HEK293 (cell line): Measurements from ENCODE around the gene KLHL35.

Experiments used
- CTCF ChIA-PET: fragments of 350-600 bp; formaldehyde crosslinking; extraction: SDS; loops from one replicate; lab custom pipeline; 2021; ENCODE audit warnings: antibody characterized with exemption; lab: Yijun Ruan, JAX
- POLR2A ChIA-PET: fragments of 300-600 bp; formaldehyde crosslinking; extraction: SDS; loops from one replicate; lab custom pipeline; 2020; ENCODE audit warnings: antibody characterized with exemption, inconsistent platforms; lab: Yijun Ruan, JAX
- H3K27ac ChIP-seq: fragments of 200-500 bp; sonication (Bioruptor generic); 2 replicates; pipeline ENCODE4 v1.5.1; 2014; ENCODE audit warnings: low read depth, low read length, control low read depth, inconsistent platforms; ENCODE audit errors: extremely low read depth
- H3K36me3 ChIP-seq, 2 experiments: fragments of 200-500 bp in 1 of 2; sonication (Bioruptor generic) in 1 of 2; 1 replicate in 1 of 2; 2 replicates in 1 of 2; pipeline ENCODE4 v1.5.1; 2014 to 2017; ENCODE audit warnings: inconsistent platforms in 2 of 2, low read length in 2 of 2; ENCODE audit not compliant: control insufficient read depth in 2 of 2, insufficient read depth in 1 of 2
- H3K4me1 ChIP-seq: fragments of 200-500 bp; sonication (Bioruptor generic); 2 replicates; pipeline ENCODE4 v1.5.1; 2014; ENCODE audit warnings: mild to moderate bottlenecking, low read length, inconsistent platforms; ENCODE audit not compliant: control insufficient read depth, insufficient read depth
- H3K4me3 ChIP-seq: 2 replicates; pipeline ENCODE4 v1.5.1; 2011; ENCODE audit warnings: low read depth, mild to moderate bottlenecking, control low read depth, low read length, moderate library complexity
- H3K9me3 ChIP-seq: fragments of 200-500 bp; sonication (Bioruptor generic); 2 replicates; pipeline ENCODE4 v1.5.1; 2014; ENCODE audit warnings: low read depth, low read length, inconsistent platforms; ENCODE audit not compliant: control insufficient read depth, insufficient read depth
- BCL6B ChIP-seq: fragments of 450-650 bp; formaldehyde crosslinking; IDR thresholded peaks from 2 replicates; pipeline ENCODE4 v1.5.1; 2017; ENCODE audit warnings: missing biosample characterization, missing genetic modification characterization
- CTCF ChIP-seq: fragments of 450-650 bp; formaldehyde crosslinking; IDR thresholded peaks from 2 replicates; pipeline ENCODE4 v1.5.1; 2016; ENCODE audit warnings: missing biosample characterization, missing genetic modification characterization
- EGR2 ChIP-seq: fragments of 450-650 bp; formaldehyde crosslinking; IDR thresholded peaks from 2 replicates; pipeline ENCODE4 v1.5.1; 2016; ENCODE audit warnings: low read depth, missing biosample characterization, missing genetic modification characterization
- FEZF1 ChIP-seq: fragments of 450-650 bp; formaldehyde crosslinking; IDR thresholded peaks from 2 replicates; pipeline ENCODE4 v1.5.1; 2016; ENCODE audit warnings: missing biosample characterization, missing genetic modification characterization
- GLIS1 ChIP-seq: fragments of 450-650 bp; formaldehyde crosslinking; IDR thresholded peaks from 2 replicates; pipeline ENCODE4 v1.5.1; 2016; ENCODE audit warnings: missing biosample characterization, missing genetic modification characterization
- KLF8 ChIP-seq: fragments of 450-650 bp; formaldehyde crosslinking; IDR thresholded peaks from 2 replicates; pipeline ENCODE4 v1.5.1; 2016; ENCODE audit warnings: missing biosample characterization, missing genetic modification characterization
- OSR2 ChIP-seq: fragments of 450-650 bp; formaldehyde crosslinking; IDR thresholded peaks from 2 replicates; pipeline ENCODE4 v1.5.1; 2016; ENCODE audit warnings: missing biosample characterization, missing genetic modification characterization
- ZBTB17 ChIP-seq: fragments of 450-650 bp; formaldehyde crosslinking; IDR thresholded peaks from 2 replicates; pipeline ENCODE4 v1.5.1; 2016; ENCODE audit warnings: missing biosample characterization, missing genetic modification characterization
- ZBTB8A ChIP-seq: fragments of 450-650 bp; formaldehyde crosslinking; IDR thresholded peaks from 2 replicates; pipeline ENCODE4 v1.5.1; 2016; ENCODE audit warnings: missing biosample characterization, missing genetic modification characterization
- ZFHX2 ChIP-seq: fragments of 450-650 bp; formaldehyde crosslinking; conservative IDR thresholded peaks from 2 replicates; pipeline ENCODE4 v1.5.1; 2016; ENCODE audit warnings: missing biosample characterization, missing genetic modification characterization
- ZIC2 ChIP-seq: fragments of 450-650 bp; formaldehyde crosslinking; IDR thresholded peaks from 2 replicates; pipeline ENCODE4 v1.5.1; 2016; ENCODE audit warnings: missing biosample characterization, missing genetic modification characterization
- ZNF155 ChIP-seq: fragments of 450-650 bp; formaldehyde crosslinking; IDR thresholded peaks from 2 replicates; pipeline ENCODE4 v1.5.1; 2016; ENCODE audit warnings: missing biosample characterization, missing genetic modification characterization
- ZNF175 ChIP-seq: fragments of 450-650 bp; formaldehyde crosslinking; IDR thresholded peaks from 2 replicates; pipeline ENCODE4 v1.5.1; 2016; ENCODE audit warnings: missing biosample characterization, missing genetic modification characterization
- ZNF239 ChIP-seq: fragments of 450-650 bp; formaldehyde crosslinking; IDR thresholded peaks from 2 replicates; pipeline ENCODE4 v1.5.1; 2016; ENCODE audit warnings: missing biosample characterization, missing genetic modification characterization
- ZNF302 ChIP-seq: fragments of 450-650 bp; formaldehyde crosslinking; IDR thresholded peaks from 2 replicates; pipeline ENCODE4 v1.5.1; 2016; ENCODE audit warnings: missing biosample characterization, missing genetic modification characterization, low read depth
- ZNF350 ChIP-seq: fragments of 450-650 bp; formaldehyde crosslinking; IDR thresholded peaks from 2 replicates; pipeline ENCODE4 v1.5.0; 2017; ENCODE audit warnings: missing biosample characterization, mild to moderate bottlenecking, missing genetic modification characterization
- ZNF362 ChIP-seq: fragments of 450-650 bp; formaldehyde crosslinking; IDR thresholded peaks from 2 replicates; pipeline ENCODE4 v1.5.1; 2016; ENCODE audit warnings: missing biosample characterization, missing genetic modification characterization
- ZNF37A ChIP-seq: fragments of 450-650 bp; IDR thresholded peaks from 2 replicates; pipeline ENCODE4 v1.5.1; 2018; ENCODE audit warnings: missing biosample characterization, missing genetic modification characterization
- ZNF391 ChIP-seq: fragments of 450-650 bp; formaldehyde crosslinking; IDR thresholded peaks from 2 replicates; pipeline ENCODE4 v1.5.1; 2016; ENCODE audit warnings: low read depth, missing biosample characterization, missing genetic modification characterization, borderline replicate concordance
- ZNF426 ChIP-seq: fragments of 450-650 bp; formaldehyde crosslinking; IDR thresholded peaks from 2 replicates; pipeline ENCODE4 v1.5.1; 2017; ENCODE audit warnings: missing biosample characterization, missing genetic modification characterization, mild to moderate bottlenecking, inconsistent platforms, moderate library complexity
- ZNF561 ChIP-seq: fragments of 450-650 bp; IDR thresholded peaks from 2 replicates; pipeline ENCODE4 v1.5.1; 2018; ENCODE audit warnings: missing biosample characterization, missing genetic modification characterization, borderline replicate concordance
- ZNF639 ChIP-seq: fragments of 450-650 bp; formaldehyde crosslinking; IDR thresholded peaks from 2 replicates; pipeline ENCODE4 v1.5.1; 2016; ENCODE audit warnings: missing biosample characterization, missing genetic modification characterization
- ZNF670 ChIP-seq: fragments of 450-650 bp; formaldehyde crosslinking; IDR thresholded peaks from 2 replicates; pipeline ENCODE4 v1.5.1; 2016; ENCODE audit warnings: missing biosample characterization, missing genetic modification characterization, low read depth
- ZNF792 ChIP-seq: fragments of 450-650 bp; formaldehyde crosslinking; IDR thresholded peaks from 2 replicates; pipeline ENCODE4 v1.5.1; 2016; ENCODE audit warnings: missing biosample characterization, missing genetic modification characterization

The KLHL35 gene

GRCh38 chr11:75384438-75385080 lies 48.4 kb downstream of the KLHL35 start (continued):
- TF ChIP-seq GLIS1 (peak; percentile 37; the same call in 1 of the 2 replicates), ZNF350 (tag by site-specific recombination) (no peak), ZBTB17 (tag by site-specific recombination) (peak; percentile 64; the same call in 1 of the 2 replicates), ZNF792 (tag by site-specific recombination) (no peak), BCL6B (no peak), ZNF639 (tag by site-specific recombination) (no peak), ZNF426 (tag by site-specific recombination) (no peak), ZBTB8A (tag by site-specific recombination) (no peak), FEZF1 (no peak), ZNF175 (tag by site-specific recombination) (no peak), ZNF362 (0 out of 2 replicates have a peak, but pooled peaks have one; percentile 38), ZNF561 (tag by site-specific recombination) (peak; percentile 70; the same call in 1 of the 2 replicates), ZNF37A (tag by site-specific recombination) (no peak), CTCF (tag by site-specific recombination) (peak; percentile 70), ZNF302 (no peak), KLF8 (peak; percentile 26; the same call in 1 of the 2 replicates), ZNF155 (no peak), ZNF239 (tag by site-specific recombination) (no peak), ZIC2 (tag by site-specific recombination) (peak; percentile 69), ZNF670 (no peak), ZNF391 (no peak), OSR2 (no peak)
- TF ChIP-seq, all 188 proteins: peak for 11

GRCh38 chr11:75383246-75383645 lies 49.8 kb downstream of the KLHL35 start:
- H3K27ac ChIP-seq = no peak overlapping the region

More at GRCh38 chr11:75383246-75383645, 49.8 kb downstream of the KLHL35 start:
- CTCF ChIA-PET = interaction anchor here (0.6 to 10.9 kb wide), 9 partner anchors 11 to 142 kb away, joined by 3 to 209 read pairs (median 15); partner anchors contain the start of gene GDPD5
- no peaks in the 10 kb centered on the region for H3K9me3 ChIP-seq
- no peak for TF ChIP-seq ZNF639 (tag by site-specific recombination)
- peak; percentile 54 for TF ChIP-seq ZFHX2 (tag by site-specific recombination)
- TF ChIP-seq EGR2 (tag by site-specific recombination) = peak; percentile 36; the same call in 1 of the 2 replicates
- H3K4me1 ChIP-seq = no peaks in the 10 kb centered on the region
- H3K4me3 ChIP-seq = no peak overlapping the region
- H3K36me3 ChIP-seq = no peaks in the 10 kb centered on the region
- POLR2A ChIA-PET = no interaction called here
